Ovary (tissue), 9 donors: ENCODE measurements around the gene BPIFA2. TPM values are rescaled to one million over a fixed set of nuclear protein-coding genes. Genes with fewer than 3 reads are reported as not detected.

Experiments used
- DNase-seq, 5 donors: peaks; one replicate each; pipeline ENCODE4 v3.0.0-alpha.2; 2019 to 2020
- H3K27ac ChIP-seq, 2 donors: fragments of 200-600 bp; one replicate each; pipeline versions ENCODE4 v1.5.1 to v1.8.0; 2019 to 2022
- H3K27me3 ChIP-seq: fragments of 200-600 bp; one replicate; pipeline ENCODE4 v1.8.0; 2022
- H3K36me3 ChIP-seq: fragments of 200-600 bp; sonication (generic); one replicate; pipeline ENCODE4 v1.5.1; 2019
- H3K4me1 ChIP-seq: one replicate; pipeline ENCODE4 v1.8.1; 2013; ENCODE audit warnings: mild to moderate bottlenecking, moderate library complexity; ENCODE audit not compliant: insufficient read depth
- H3K4me3 ChIP-seq: fragments of 200-600 bp; sonication (generic); one replicate; pipeline ENCODE4 v1.5.1; 2017
- H3K9me3 ChIP-seq, 2 donors: fragments of 200-600 bp in 1 of 2; sonication (generic) in 1 of 2; one replicate each; pipeline versions ENCODE4 v1.5.1 to v1.8.1; 2013 to 2019; ENCODE audit warnings: mild to moderate bottlenecking in 1 of 2, moderate library complexity in 1 of 2
- CTCF ChIP-seq, 3 donors: fragments of 450-650 bp in 2 of 3; fragments of 200-600 bp in 1 of 3; IDR thresholded peaks; one replicate each; pipeline versions ENCODE4 v1.5.1 to v1.8.0; 2016 to 2022; ENCODE audit warnings: antibody characterized with exemption in 3 of 3, mild to moderate bottlenecking in 1 of 3
- EP300 ChIP-seq: sonication (generic); formaldehyde crosslinking; IDR thresholded peaks from one replicate; pipeline ENCODE4 v1.6.1; 2017; ENCODE audit warnings: antibody characterized with exemption
- POLR2A ChIP-seq: fragments of 450-650 bp; IDR thresholded peaks from one replicate; pipeline ENCODE4 v1.6.1; 2017; ENCODE audit warnings: antibody characterized with exemption, mild to moderate bottlenecking, moderate library complexity
- WGBS, 3 donors: extraction: QIAGEN DNeasy Blood & Tissue Kit in 1 of 3; methylation state at CpG; one replicate each; pipeline versions ENCODE4 v1.1.5 to v1.1.7; 2013 to 2017; 5-methylcytosine and 5-hydroxymethylcytosine counted together
- intact Hi-C, 4 donors: fragments of 100-400 bp; cut with DNase I; formaldehyde crosslinking; loops; one replicate each; pipeline versions ENCODE4 v1.11.0 to v1.15.1; 2022 to 2023
- polyA plus RNA-seq, 2 donors: library from polyadenylated mRNA; stranded (reverse); fragments of 200-250 nt in 1 of 2; fragments of 350-450 nt in 1 of 2; fragmentation: Illumina TruSeq in 1 of 2; extraction: RNeasy Lipid Tissue Mini Kit (QIAGEN cat#74804) in 1 of 2; gene quantifications; one replicate each; pipeline ENCODE4 v1.2.3, GENCODE V29; 2013 to 2014
- total RNA-seq, 7 donors: library from RNA; depleted of rRNA in 2 of 7; stranded (reverse); fragments of >200 nt in 2 of 7; fragmentation: NEBNext Ultra II Directional in 3 of 7; extraction: Animal tissue kit (Norgen Biotek cat#: 25700) in 3 of 7; gene quantifications; one replicate each; pipeline versions ENCODE4 v1.1.0 to v1.2.4, GENCODE V29; 2016 to 2023
- donor health status: DM: no; HTN: no; CAD: no; lungs with moderate emphysema.
- donor health status: DM: no; HTN: no; CAD: no.
- donor health status: Bipolar disorder and iron deficiency.
- donor health status: DM: yes; HTN: yes; CAD: no.
- donor health status: DM: no; HTN: no; CAD: no.
- donor health status: DM: yes; HTN: yes; CAD: no.

BPIFA2 gene
- total and polyA plus RNA-seq, 9 donors, result not detected

- DNase-seq, result no peak
- Histone ChIP-seq H3K4me1 (no peaks in the 10 kb centered on the region), H3K36me3 (no peaks in the 10 kb centered on the region), H3K27ac (no peak overlapping the region), H3K4me3 (no peak overlapping the region), H3K9me3 (no peaks in the 10 kb centered on the region), H3K27me3 (no peaks in the 10 kb centered on the region)
- no peak for TF ChIP-seq POLR2A
- TF ChIP-seq CTCF (IDR thresholded peaks at IDR 0.05), result no peak
- TF ChIP-seq EP300, result no peak
- WGBS, 3 donors, result 66 to 76% (median 69%) methylated on average over 3 of the region's 3 CpGs
- intact Hi-C loops, result no loop called here
Measured at GRCh38 chr20:33176101-33176500, 8.1 kb downstream of the BPIFA2 start.

GRCh38 chr20:33177866-33178265 is 9.9 kb downstream of the BPIFA2 start:
- TF ChIP-seq CTCF (IDR thresholded peaks at IDR 0.05), result no peak
- TF ChIP-seq EP300, result no peak
- no peak for TF ChIP-seq POLR2A
- no peaks in the 10 kb centered on the region for H3K9me3 ChIP-seq
- H3K4me3 ChIP-seq, result no peak overlapping the region
- no peak for DNase-seq
- no peaks in the 10 kb centered on the region for H3K36me3 ChIP-seq
- H3K27ac ChIP-seq, result no peak overlapping the region
- H3K4me1 ChIP-seq, result no peaks in the 10 kb centered on the region
- WGBS, 3 donors, result 25 to 28% (median 26%) methylated on average over 9 of the region's 9 CpGs
- intact Hi-C loops, result no loop called here
- H3K27me3 ChIP-seq, result no peaks in the 10 kb centered on the region

- Histone ChIP-seq H3K36me3 (no peaks in the 10 kb centered on the region), H3K27ac (no peak overlapping the region), H3K4me3 (no peak overlapping the region), H3K27me3 (no peaks in the 10 kb centered on the region), H3K4me1 (no peaks in the 10 kb centered on the region), H3K9me3 (no peaks in the 10 kb centered on the region)
- 53 to 69% (median 64%) methylated on average over 6 of the region's 6 CpGs for WGBS, 3 donors
- no peak for DNase-seq
- TF ChIP-seq EP300 (no peak), CTCF (IDR thresholded peaks at IDR 0.05) (no peak), POLR2A (no peak)
- intact Hi-C loops, result no loop called here
Measured at GRCh38 chr20:33178726-33179125, 10.8 kb downstream of the BPIFA2 start.

GRCh38 chr20:33180169-33180568 is 12.2 kb downstream of the BPIFA2 start:
- no peaks in the 10 kb centered on the region for H3K9me3 ChIP-seq
- H3K27me3 ChIP-seq, result no peaks in the 10 kb centered on the region
- H3K27ac ChIP-seq, result no peak overlapping the region
- H3K4me3 ChIP-seq, result no peak overlapping the region
- whole genome bisulfite sequencing, 3 donors, result 84 to 87% (median 85%) methylated on average over 5 of the region's 5 CpGs
- H3K36me3 ChIP-seq, result no peaks in the 10 kb centered on the region
- intact Hi-C loops, result no loop called here
- no peaks in the 10 kb centered on the region for H3K4me1 ChIP-seq
- no peak for DNase-seq
- no peak for TF ChIP-seq CTCF (IDR thresholded peaks at IDR 0.05)
- TF ChIP-seq EP300, result no peak
- no peak for TF ChIP-seq POLR2A
